ENCODE results near the gene APCS.

APCS gene, protein sequence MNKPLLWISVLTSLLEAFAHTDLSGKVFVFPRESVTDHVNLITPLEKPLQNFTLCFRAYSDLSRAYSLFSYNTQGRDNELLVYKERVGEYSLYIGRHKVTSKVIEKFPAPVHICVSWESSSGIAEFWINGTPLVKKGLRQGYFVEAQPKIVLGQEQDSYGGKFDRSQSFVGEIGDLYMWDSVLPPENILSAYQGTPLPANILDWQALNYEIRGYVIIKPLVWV

DNA sequence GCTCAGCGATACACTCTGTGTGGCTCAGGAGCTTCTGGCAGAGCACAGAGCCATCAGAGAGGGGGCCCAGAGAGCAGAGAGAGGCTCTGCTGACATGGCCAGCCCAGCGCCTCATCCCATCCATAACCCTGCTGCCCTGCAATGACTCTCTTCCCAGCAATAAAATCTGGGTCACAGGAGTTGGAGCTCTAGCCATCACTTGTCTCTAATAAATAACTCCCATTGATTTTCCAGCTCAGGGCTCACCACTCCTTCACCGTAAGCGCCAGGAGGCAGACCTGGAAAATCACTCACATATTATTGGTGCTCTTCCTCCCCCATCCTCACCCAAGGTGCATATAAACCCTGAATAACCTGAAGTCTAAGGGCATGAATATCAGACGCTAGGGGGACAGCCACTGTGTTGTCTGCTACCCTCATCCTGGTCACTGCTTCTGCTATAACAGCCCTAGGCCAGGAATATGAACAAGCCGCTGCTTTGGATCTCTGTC, at the start of gene APCS:
TSS of gene APCS (plus strand) at position 366 of the 491 bp plus-strand sequence. CDS start at position 462, 96 bp downstream.
- TF ChIP-seq POLR2A (IDR thresholded peaks at IDR 0.05; ENCODE audit: low read depth, low read length), result no peak
- FAIRE-seq (no peak), DNase-seq (ENCODE audit: insufficient read length, low spot score) (no peak)

DNA sequence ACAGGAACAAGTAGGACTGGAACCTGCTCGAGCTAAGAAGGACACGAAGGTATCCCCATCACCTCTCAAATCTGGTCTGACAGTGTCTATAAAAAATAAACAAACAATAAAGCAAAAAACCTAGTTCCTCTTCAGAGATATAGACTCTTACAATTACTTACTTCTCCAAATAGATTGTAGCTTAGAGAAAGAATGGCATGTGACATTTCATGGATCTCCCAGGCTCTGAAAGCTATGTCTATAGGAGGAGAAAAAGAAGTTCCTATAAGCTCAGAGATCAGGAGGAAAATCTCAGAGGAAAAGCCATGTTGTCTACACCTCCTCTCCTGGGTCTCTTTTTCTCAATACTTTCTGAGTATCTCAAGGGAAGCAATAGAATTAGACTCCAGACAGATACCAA, 39.5 kb upstream of the APCS start:
- TF ChIP-seq POLR2A (IDR thresholded peaks at IDR 0.05; ENCODE audit: low read depth, low read length), result no peak
- FAIRE-seq (no peak), DNase-seq (ENCODE audit: insufficient read length, low spot score) (no peak)

DNA sequence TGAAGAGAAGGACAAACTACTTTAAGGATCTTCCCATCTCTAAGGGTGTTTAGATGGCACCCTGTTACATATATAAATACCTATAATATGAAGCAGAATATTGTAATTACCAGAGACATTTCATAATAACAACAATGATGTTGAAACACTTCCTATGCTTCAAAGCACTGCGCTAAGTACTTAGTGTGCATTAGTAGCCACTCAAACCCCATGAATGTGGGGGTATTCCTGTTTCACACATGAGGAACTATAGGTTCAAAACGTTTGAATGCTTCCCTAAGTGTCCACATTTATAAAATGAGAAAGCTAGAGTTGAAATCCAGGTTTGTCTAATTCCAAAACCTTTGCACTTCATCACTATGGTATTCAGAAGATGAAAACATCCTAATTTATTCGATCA, 33.4 kb upstream of the APCS start:
- no peak for TF ChIP-seq POLR2A (IDR thresholded peaks at IDR 0.05; ENCODE audit: low read depth, low read length)
- no peak for DNase-seq (ENCODE audit: insufficient read length, low spot score)
- FAIRE-seq, result no peak

DNA sequence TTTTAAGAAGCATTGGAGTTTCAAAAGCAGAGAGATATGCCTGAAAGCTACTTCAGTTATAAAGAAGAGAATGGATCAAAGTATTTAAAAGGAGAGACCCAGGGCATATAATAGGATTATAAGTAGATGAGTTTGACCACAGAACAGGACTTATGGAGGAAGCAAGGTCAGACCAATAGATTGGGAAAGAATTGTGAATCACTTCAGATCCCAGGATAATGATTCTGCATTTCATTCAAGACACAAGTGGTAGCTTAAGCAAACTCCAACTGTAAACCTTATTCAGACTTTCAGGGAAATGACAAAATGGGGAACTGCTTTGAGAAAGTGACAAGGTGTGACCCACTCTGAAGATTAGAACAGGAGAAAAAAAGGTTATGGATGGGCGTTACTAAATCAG, 32.9 kb upstream of the APCS start:
- FAIRE-seq, result no peak
- no peak for DNase-seq (ENCODE audit: insufficient read length, low spot score)
- TF ChIP-seq POLR2A (IDR thresholded peaks at IDR 0.05; ENCODE audit: low read depth, low read length), result no peak

DNA sequence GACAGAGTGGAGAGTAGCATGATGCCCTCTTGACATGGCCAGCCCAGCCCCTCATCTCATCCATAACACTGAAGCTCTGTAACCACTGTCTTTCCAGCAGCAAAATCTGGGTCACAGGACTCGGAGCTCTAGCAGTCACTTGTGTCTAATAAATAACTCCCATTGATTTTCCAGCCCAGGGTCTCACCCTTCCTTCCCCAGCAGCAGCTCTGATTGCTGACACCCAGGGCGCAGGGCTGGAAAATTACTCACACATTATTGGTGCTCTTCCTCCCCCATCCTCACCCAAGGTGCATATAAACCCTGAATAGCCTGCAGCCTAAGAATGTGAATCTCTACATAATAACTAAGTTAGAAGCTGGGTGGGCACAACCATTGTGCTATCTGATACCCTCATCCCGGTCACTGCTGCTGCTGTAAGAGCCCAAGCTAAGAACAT, 30.7 kb upstream of the APCS start:
- DNase-seq (ENCODE audit: insufficient read length, low spot score) (no peak), FAIRE-seq (no peak)
- no peak for TF ChIP-seq POLR2A (IDR thresholded peaks at IDR 0.05; ENCODE audit: low read depth, low read length)

DNA sequence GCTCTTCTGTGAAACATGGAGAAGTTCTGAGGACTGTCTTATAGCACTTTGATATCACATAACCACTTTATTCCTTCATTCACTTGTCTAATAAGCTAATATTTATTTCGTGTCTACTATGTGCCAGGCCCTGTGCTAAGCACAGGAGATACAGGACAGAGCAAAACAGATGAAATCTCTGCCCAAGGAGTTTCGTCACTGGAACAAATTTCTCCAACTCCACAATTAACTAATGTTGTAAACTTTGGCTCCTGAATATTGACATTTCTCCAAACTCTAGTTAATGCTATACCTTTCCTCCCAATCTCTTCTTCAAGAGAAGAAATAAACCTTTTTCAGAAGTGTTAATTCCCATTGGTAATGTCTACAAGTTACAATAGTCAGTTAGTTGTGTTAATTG, 27.0 kb upstream of the APCS start:
- no peak for FAIRE-seq

DNA sequence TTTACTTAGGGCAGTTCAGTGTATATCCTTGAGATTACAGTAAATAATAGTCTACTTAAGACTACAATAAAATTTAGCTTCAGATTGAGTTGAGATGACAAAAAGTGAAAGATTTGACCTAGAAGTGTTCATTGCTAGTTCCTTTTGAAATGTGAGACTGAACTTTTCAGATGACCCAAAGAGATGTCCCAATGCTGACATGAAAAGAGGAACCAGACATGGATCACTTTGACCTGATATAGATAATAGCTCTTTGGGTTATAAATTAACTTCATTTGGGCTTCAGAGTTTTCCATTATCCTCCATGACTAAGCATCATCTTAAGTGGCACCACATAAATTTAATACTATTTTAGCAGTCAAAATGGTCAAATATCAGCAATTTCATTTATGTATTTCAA, 26.1 kb upstream of the APCS start:
- TF ChIP-seq POLR2A (IDR thresholded peaks at IDR 0.05; ENCODE audit: low read depth, low read length), result no peak
- FAIRE-seq, result no peak
- DNase-seq (ENCODE audit: insufficient read length, low spot score), result no peak

More for the DNA sequence above, 27.0 kb upstream of the APCS start:
- DNase-seq (ENCODE audit: insufficient read length, low spot score), result no peak
- TF ChIP-seq POLR2A (IDR thresholded peaks at IDR 0.05; ENCODE audit: low read depth, low read length), result no peak

DNA sequence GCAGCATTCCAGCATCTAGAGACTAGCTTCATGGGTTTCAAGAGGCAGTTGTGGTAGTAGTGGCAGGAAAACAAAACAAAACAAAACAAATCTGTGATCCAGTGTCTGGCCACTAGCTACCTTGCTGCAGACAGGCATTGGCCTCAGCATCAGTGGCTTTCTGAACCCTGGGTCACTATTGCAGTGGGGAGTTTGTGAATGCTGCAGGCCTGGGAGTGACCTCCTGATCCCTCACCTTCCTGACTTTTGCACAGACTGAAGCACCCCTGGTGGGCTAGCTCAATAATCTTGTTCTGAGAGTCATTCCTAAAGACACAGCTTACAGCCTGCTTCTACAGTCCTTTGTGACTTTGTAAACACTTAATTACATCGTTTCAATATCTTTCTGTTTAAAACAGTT, 24.9 kb upstream of the APCS start:
- FAIRE-seq (no peak), DNase-seq (ENCODE audit: insufficient read length, low spot score) (no peak)
- no peak for TF ChIP-seq POLR2A (IDR thresholded peaks at IDR 0.05; ENCODE audit: low read depth, low read length)

DNA sequence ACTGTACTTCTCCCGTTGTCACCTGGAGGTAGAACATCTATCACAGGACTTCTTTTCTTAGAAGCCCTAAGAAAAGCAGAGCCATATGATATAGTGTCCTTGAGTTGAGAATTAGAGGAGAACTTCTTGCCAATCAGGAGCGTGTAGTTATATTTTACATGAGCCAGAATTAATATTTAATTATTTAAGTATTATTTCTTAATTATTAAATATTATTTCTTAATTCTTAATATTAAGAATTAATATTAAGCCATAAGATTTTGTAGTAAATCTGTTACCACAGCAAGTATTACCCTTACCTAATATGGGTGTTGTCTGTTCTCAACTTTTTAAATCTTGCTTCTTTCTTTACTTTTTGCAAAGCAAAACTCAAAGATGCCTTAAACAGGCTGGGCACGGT, 10.2 kb upstream of the APCS start:
- FAIRE-seq, result no peak
- no peak for TF ChIP-seq POLR2A (IDR thresholded peaks at IDR 0.05; ENCODE audit: low read depth, low read length)

DNA sequence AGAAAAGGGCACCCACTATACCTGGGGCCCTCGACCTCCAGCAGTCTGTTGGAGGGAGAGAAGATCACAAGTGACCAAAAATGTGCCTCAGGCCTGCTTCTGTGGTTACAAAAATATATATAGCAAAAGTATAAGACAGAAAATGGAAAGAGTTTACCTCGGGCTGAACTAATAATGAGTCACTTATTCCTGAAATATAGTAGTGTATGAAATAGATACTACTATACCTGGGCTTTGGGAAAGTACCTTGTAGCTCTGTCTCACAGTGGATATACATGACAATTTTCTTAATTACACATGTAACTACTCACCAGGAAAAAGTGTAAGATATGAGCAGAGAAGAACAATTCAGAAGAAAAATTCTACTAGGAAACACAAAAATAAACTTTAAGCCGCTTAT, 7.3 kb upstream of the APCS start:
- no peak for DNase-seq (ENCODE audit: insufficient read length, low spot score)
- FAIRE-seq, result no peak
- TF ChIP-seq POLR2A (IDR thresholded peaks at IDR 0.05; ENCODE audit: low read depth, low read length), result no peak

More for the DNA sequence above, 10.2 kb upstream of the APCS start:
- DNase-seq (ENCODE audit: insufficient read length, low spot score), result no peak

DNA sequence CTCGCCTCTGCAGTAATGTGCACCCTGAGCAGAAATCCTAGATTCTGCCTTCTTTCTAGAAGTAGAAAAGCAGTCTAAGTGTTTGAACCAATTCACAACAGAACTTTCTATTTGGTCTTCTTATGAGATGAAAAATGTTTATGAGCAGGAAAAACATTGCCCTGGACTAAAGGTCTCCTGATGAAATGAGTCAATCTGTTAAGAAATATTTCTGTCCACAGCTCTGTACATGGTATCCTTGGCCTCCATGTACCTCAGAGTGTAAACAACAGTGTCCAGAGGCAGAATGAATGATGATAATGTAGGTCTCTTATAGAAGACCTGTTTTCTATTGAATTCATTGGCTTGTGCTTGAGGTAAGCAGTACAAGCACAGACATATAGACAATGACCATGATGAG, 6.2 kb upstream of the APCS start:
- FAIRE-seq, result no peak
- DNase-seq (ENCODE audit: insufficient read length, low spot score), result no peak

DNA sequence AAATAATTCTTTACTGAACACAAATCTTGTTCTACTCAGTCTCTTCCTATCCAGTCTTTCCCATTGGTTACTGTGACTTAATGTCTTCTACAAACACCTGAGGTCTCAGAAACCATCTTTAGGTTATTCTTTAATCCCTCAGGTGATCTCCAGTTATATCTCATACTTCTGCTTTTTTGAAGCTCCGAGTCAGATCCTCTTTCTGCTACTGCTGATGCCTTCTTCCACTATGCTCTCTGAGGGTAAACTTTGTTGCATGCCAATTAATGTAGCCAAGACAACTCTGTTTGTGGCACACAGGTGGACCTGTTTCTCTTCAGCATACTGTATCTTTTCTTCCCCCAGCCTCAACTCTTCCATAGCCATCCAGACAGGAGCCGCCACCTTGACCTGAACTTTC, 3.1 kb upstream of the APCS start:
- TF ChIP-seq POLR2A (IDR thresholded peaks at IDR 0.05; ENCODE audit: low read depth, low read length), result no peak
- DNase-seq (ENCODE audit: insufficient read length, low spot score) (no peak), FAIRE-seq (no peak)

More for the DNA sequence above, 6.2 kb upstream of the APCS start:
- no peak for TF ChIP-seq POLR2A (IDR thresholded peaks at IDR 0.05; ENCODE audit: low read depth, low read length)

DNA sequence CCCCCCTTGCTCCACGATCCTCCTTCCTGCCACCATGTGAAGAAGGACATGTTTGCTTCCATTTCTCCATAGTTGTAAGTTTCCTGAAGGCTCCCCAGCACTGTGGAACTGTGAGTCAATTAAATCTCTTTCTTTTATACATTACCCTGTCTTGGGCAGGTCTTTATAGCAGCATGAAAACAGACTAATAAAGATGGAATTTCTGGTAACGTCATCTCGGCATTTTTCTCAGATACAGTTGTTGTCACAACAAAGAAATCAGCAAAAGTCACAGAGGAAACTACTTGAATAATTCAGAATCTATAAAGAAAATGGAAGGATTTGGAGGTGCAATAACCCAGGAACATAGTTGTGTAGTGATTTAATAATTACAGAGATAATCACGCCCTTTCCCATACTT, 4.4 kb downstream of the APCS start:
- no peak for TF ChIP-seq POLR2A (IDR thresholded peaks at IDR 0.05; ENCODE audit: low read depth, low read length)
- DNase-seq (ENCODE audit: insufficient read length, low spot score) (no peak), FAIRE-seq (no peak)

DNA sequence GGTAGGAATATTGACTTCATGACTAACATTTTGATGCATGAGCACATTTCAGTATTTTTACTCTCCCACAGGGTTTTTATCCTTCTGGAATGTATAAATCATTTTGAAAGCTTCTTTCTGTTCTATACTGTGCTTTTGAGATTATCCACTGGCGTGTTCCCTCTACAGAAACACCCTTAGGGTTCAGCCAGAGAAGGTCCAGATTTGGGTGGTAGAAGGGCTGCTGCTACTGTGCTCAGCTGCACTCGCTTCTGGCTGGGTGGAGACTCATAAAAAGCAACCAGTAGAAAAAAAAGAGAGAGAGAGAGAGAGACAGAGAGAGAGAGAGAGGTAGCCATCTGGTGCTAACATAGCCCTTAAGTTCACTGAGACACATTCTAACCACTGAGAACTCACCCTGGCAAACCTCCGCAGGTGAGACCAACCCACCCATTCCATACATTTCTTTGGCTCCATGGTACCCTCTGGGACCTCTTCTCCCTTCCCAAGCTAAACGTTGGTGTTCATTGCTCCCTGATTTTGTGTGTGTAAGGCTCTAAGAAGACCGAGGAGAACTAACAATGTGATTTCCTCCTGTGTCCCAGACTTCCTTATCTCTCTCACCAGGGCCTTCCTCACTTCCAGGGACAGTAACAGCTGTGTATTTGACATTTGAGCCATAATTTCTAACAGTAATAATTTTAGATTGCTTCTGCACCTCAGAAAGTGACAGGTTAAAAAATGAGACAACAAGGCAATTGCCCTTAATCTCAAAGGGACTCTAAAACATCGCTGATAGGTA, 7.2 kb downstream of the APCS start:
- DNase-seq (ENCODE audit: insufficient read length, low spot score) (no peak), FAIRE-seq (no peak)
- TF ChIP-seq POLR2A (IDR thresholded peaks at IDR 0.05; ENCODE audit: low read depth, low read length), result no peak

DNA sequence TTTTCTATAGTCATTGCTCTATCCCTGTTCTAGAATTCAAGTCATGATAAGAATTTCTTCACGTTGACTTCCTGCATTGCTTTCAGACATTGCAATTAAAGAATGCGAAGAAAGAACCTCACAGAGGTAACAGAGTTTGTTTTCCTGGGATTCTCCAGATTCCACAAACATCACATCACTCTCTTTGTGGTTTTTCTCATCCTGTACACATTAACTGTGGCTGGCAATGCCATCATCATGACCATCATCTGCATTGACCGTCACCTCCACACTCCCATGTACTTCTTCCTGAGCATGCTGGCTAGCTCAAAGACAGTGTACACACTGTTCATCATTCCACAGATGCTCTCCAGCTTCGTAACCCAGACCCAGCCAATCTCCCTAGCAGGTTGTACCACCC, 10.6 kb downstream of the APCS start:
- FAIRE-seq (peak; percentile 96), DNase-seq (ENCODE audit: insufficient read length, low spot score) (peak; percentile 43)
- no peak for TF ChIP-seq POLR2A (IDR thresholded peaks at IDR 0.05; ENCODE audit: low read depth, low read length)
